HEK293 (cell line): ENCODE data around the gene SEC14L6.

Experiments
- CTCF ChIA-PET: fragments of 350-600 bp; formaldehyde crosslinking; extraction: SDS; loops from one replicate; lab custom pipeline; 2021; ENCODE audit warnings: antibody characterized with exemption; lab: Yijun Ruan, JAX
- POLR2A ChIA-PET: fragments of 300-600 bp; formaldehyde crosslinking; extraction: SDS; loops from one replicate; lab custom pipeline; 2020; ENCODE audit warnings: antibody characterized with exemption, inconsistent platforms; lab: Yijun Ruan, JAX
- H3K27ac ChIP-seq: fragments of 200-500 bp; sonication (Bioruptor generic); 2 replicates; pipeline ENCODE4 v1.5.1; 2014; ENCODE audit warnings: low read depth, low read length, control low read depth, inconsistent platforms; ENCODE audit errors: extremely low read depth
- H3K36me3 ChIP-seq, 2 experiments: fragments of 200-500 bp in 1 of 2; sonication (Bioruptor generic) in 1 of 2; 1 replicate in 1 of 2; 2 replicates in 1 of 2; pipeline ENCODE4 v1.5.1; 2014 to 2017; ENCODE audit warnings: inconsistent platforms in 2 of 2, low read length in 2 of 2; ENCODE audit not compliant: control insufficient read depth in 2 of 2, insufficient read depth in 1 of 2
- H3K4me1 ChIP-seq: fragments of 200-500 bp; sonication (Bioruptor generic); 2 replicates; pipeline ENCODE4 v1.5.1; 2014; ENCODE audit warnings: mild to moderate bottlenecking, low read length, inconsistent platforms; ENCODE audit not compliant: control insufficient read depth, insufficient read depth
- H3K4me3 ChIP-seq: 2 replicates; pipeline ENCODE4 v1.5.1; 2011; ENCODE audit warnings: low read depth, mild to moderate bottlenecking, control low read depth, low read length, moderate library complexity
- H3K9me3 ChIP-seq: fragments of 200-500 bp; sonication (Bioruptor generic); 2 replicates; pipeline ENCODE4 v1.5.1; 2014; ENCODE audit warnings: low read depth, low read length, inconsistent platforms; ENCODE audit not compliant: control insufficient read depth, insufficient read depth
- GLIS1 ChIP-seq: fragments of 450-650 bp; formaldehyde crosslinking; IDR thresholded peaks from 2 replicates; pipeline ENCODE4 v1.5.1; 2016; ENCODE audit warnings: missing biosample characterization, missing genetic modification characterization
- GLIS2 ChIP-seq: fragments of 450-650 bp; formaldehyde crosslinking; IDR thresholded peaks from 2 replicates; pipeline ENCODE4 v1.5.1; 2016; ENCODE audit warnings: missing biosample characterization, missing genetic modification characterization
- INSM2 ChIP-seq: fragments of 450-650 bp; formaldehyde crosslinking; IDR thresholded peaks from 2 replicates; pipeline ENCODE4 v1.5.1; 2016; ENCODE audit warnings: missing biosample characterization, missing genetic modification characterization
- KLF17 ChIP-seq: fragments of 450-650 bp; formaldehyde crosslinking; IDR thresholded peaks from 2 replicates; pipeline ENCODE4 v1.5.1; 2016; ENCODE audit warnings: missing biosample characterization, missing genetic modification characterization
- PRDM2 ChIP-seq: fragments of 450-650 bp; formaldehyde crosslinking; IDR thresholded peaks from 2 replicates; pipeline ENCODE4 v1.5.1; 2016; ENCODE audit warnings: missing biosample characterization, missing genetic modification characterization, borderline replicate concordance
- SP2 ChIP-seq: fragments of 450-650 bp; formaldehyde crosslinking; IDR thresholded peaks from 2 replicates; pipeline ENCODE4 v1.5.1; 2016; ENCODE audit warnings: missing biosample characterization, missing genetic modification characterization
- SP7 ChIP-seq: fragments of 450-650 bp; formaldehyde crosslinking; IDR thresholded peaks from 2 replicates; pipeline ENCODE4 v1.5.1; 2016; ENCODE audit warnings: missing biosample characterization, missing genetic modification characterization
- ZBTB49 ChIP-seq: fragments of 450-650 bp; formaldehyde crosslinking; IDR thresholded peaks from 2 replicates; pipeline ENCODE4 v1.5.1; 2016; ENCODE audit warnings: missing biosample characterization, missing genetic modification characterization, low read depth
- ZNF114 ChIP-seq: fragments of 450-650 bp; formaldehyde crosslinking; IDR thresholded peaks from 2 replicates; pipeline ENCODE4 v1.5.0; 2017; ENCODE audit warnings: missing biosample characterization, missing genetic modification characterization
- ZNF266 ChIP-seq: fragments of 450-650 bp; formaldehyde crosslinking; IDR thresholded peaks from 2 replicates; pipeline ENCODE4 v1.5.1; 2016; ENCODE audit warnings: missing biosample characterization, missing genetic modification characterization, low read depth
- ZNF324 ChIP-seq: fragments of 450-650 bp; formaldehyde crosslinking; IDR thresholded peaks from 2 replicates; pipeline ENCODE4 v1.5.1; 2016; ENCODE audit warnings: missing biosample characterization, missing genetic modification characterization
- ZNF362 ChIP-seq: fragments of 450-650 bp; formaldehyde crosslinking; IDR thresholded peaks from 2 replicates; pipeline ENCODE4 v1.5.1; 2016; ENCODE audit warnings: missing biosample characterization, missing genetic modification characterization
- ZNF416 ChIP-seq: fragments of 450-650 bp; formaldehyde crosslinking; IDR thresholded peaks from 2 replicates; pipeline ENCODE4 v1.5.1; 2016; ENCODE audit warnings: missing biosample characterization, missing genetic modification characterization
- ZNF530 ChIP-seq: fragments of 450-650 bp; formaldehyde crosslinking; IDR thresholded peaks from 2 replicates; pipeline ENCODE4 v1.5.1; 2016; ENCODE audit warnings: low read depth, missing biosample characterization, missing genetic modification characterization
- ZNF701 ChIP-seq: fragments of 450-650 bp; formaldehyde crosslinking; IDR thresholded peaks from 2 replicates; pipeline ENCODE4 v1.5.1; 2016; ENCODE audit warnings: missing biosample characterization, missing genetic modification characterization

Gene SEC14L6

GRCh38 chr22:30511109-30511508 lies 35.4 kb downstream of the SEC14L6 start:
- CTCF ChIA-PET = interaction anchor here (0.6 to 0.7 kb wide), 4 partner anchors 19 to 93 kb away, joined by 3 to 5 read pairs (median 3); no protein-coding TSS in a partner anchor

More at GRCh38 chr22:30511109-30511508, 35.4 kb downstream of the SEC14L6 start:
- POLR2A ChIA-PET = no interaction called here
- no peaks in the 10 kb centered on the region for H3K9me3 ChIP-seq
- no peaks in the 10 kb centered on the region for H3K4me1 ChIP-seq
- H3K36me3 ChIP-seq = no peaks in the 10 kb centered on the region
- no peak overlapping the region for H3K4me3 ChIP-seq
- TF ChIP-seq ZBTB49 (tag by site-specific recombination) (no peak), ZNF416 (tag by site-specific recombination) (no peak), SP7 (tag by site-specific recombination) (no peak), ZNF266 (no peak), GLIS2 (tag by site-specific recombination) (no peak), INSM2 (tag by site-specific recombination) (no peak), ZNF324 (tag by site-specific recombination) (no peak), KLF17 (tag by site-specific recombination) (no peak), ZNF701 (tag by site-specific recombination) (no peak), SP2 (no peak), PRDM2 (tag by site-specific recombination) (no peak), ZNF530 (tag by site-specific recombination) (no peak), ZNF362 (tag by site-specific recombination) (no peak), ZNF114 (tag by site-specific recombination) (no peak), GLIS1 (tag by site-specific recombination) (no peak)
- TF ChIP-seq, all 188 proteins: peak for 0
- H3K27ac ChIP-seq = no peak overlapping the region
